ENCODE data around the gene MOG.

DNA sequence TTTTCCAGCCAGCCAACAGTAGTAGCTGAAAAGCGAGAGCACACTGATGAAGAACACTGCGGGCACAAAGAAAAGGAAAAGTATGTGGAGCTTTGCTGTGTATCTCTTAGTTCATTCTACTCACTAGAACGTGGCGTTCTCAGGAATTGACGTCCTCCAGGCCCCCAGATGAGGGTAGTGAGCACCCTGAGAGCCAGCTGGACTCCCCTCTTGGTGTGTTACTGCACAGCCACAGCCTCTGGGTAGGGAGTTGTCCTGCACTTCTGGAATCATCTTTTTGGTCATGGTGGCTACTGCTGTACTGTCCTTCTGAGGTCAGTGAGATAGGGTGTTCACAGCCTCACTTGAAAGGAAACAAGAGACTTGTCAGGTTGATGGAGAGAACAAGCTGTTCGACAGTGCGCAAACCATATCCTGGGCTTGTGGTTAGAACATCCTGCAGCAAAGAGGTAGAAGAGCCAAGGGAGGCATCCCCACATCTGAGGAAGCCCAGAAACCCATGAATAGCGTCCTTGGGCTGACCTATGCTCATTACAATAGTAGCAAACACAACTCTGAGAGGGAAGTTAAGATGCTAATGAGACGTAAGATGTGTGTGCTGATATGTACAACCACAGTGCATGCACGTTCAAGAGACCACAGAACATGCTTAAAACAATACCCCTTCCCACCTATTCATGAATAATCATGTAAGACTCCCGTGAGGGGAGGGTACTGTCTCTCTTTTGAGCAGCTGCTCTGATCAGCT, 51.7 kb downstream of the MOG start:
- TF ChIP-seq, protein P1, sequence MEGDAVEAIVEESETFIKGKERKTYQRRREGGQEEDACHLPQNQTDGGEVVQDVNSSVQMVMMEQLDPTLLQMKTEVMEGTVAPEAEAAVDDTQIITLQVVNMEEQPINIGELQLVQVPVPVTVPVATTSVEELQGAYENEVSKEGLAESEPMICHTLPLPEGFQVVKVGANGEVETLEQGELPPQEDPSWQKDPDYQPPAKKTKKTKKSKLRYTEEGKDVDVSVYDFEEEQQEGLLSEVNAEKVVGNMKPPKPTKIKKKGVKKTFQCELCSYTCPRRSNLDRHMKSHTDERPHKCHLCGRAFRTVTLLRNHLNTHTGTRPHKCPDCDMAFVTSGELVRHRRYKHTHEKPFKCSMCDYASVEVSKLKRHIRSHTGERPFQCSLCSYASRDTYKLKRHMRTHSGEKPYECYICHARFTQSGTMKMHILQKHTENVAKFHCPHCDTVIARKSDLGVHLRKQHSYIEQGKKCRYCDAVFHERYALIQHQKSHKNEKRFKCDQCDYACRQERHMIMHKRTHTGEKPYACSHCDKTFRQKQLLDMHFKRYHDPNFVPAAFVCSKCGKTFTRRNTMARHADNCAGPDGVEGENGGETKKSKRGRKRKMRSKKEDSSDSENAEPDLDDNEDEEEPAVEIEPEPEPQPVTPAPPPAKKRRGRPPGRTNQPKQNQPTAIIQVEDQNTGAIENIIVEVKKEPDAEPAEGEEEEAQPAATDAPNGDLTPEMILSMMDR (IDR thresholded peaks at IDR 0.05; ENCODE audit: borderline replicate concordance, extremely low read depth, low read length, poor library complexity, severe bottlenecking), result no peak
- TF ChIP-seq EZH2 (IDR thresholded peaks at IDR 0.05; ENCODE audit: borderline replicate concordance, low read depth, low read length, severe bottlenecking), result no peak
